Endometrial microvascular endothelial cells (primary cell): ENCODE data around the gene ELMO1. TPM values are rescaled to one million over a fixed set of nuclear protein-coding genes. Genes with fewer than 3 reads are reported as not detected.

Source experiments
- in situ Hi-C: cut with HindIII; loops from 2 replicates; pipeline ENCODE4 v1.10.0; 2017; ENCODE audit warnings: low sequenced_read_pairs, low pct_unique_long_range_greater_than_20kb; ENCODE audit errors: inconsistent ontology term
- total RNA-seq: library from RNA; depleted of rRNA; stranded (reverse); fragments of >200 nt; gene quantifications from one replicate; pipeline ENCODE4 v1.2.3, GENCODE V29; 2015; ENCODE audit errors: inconsistent ontology term

The ELMO1 gene
- total RNA-seq = 24.7 TPM

GRCh38 chr7:37448636-37449361, at the start of gene ELMO1:
Gene ELMO1, minus strand, starts transcription at chr7:37448864. Its CDS starts 106,174 bp downstream, at chr7:37342690.
- in situ Hi-C loops = no loop called here

GRCh38 chr7:37497576-37497975, 48.9 kb upstream of the ELMO1 start:
- in situ Hi-C loops = no loop called here

GRCh38 chr7:37495574-37496184, 47.0 kb upstream of the ELMO1 start:
- in situ Hi-C loops = no loop called here

GRCh38 chr7:37494926-37495325, 46.3 kb upstream of the ELMO1 start:
- in situ Hi-C loops = no loop called here

- in situ Hi-C loops = no loop called here
Measured at GRCh38 chr7:37493810-37494209, 45.1 kb upstream of the ELMO1 start.

GRCh38 chr7:37493123-37493522, 44.5 kb upstream of the ELMO1 start:
- in situ Hi-C loops = no loop called here

GRCh38 chr7:37491919-37492694, 43.4 kb upstream of the ELMO1 start:
- in situ Hi-C loops = no loop called here

GRCh38 chr7:37489703-37490102, 41.0 kb upstream of the ELMO1 start:
- in situ Hi-C loops = no loop called here

- in situ Hi-C loops = no loop called here
Measured at GRCh38 chr7:37488163-37488764, 39.6 kb upstream of the ELMO1 start.

GRCh38 chr7:37484426-37485073, 35.9 kb upstream of the ELMO1 start:
- in situ Hi-C loops = no loop called here

- in situ Hi-C loops = no loop called here
Measured at GRCh38 chr7:37483627-37484026, 35.0 kb upstream of the ELMO1 start.

- in situ Hi-C loops = no loop called here
Measured at GRCh38 chr7:37482953-37483352, 34.3 kb upstream of the ELMO1 start.

GRCh38 chr7:37482505-37482904, 33.8 kb upstream of the ELMO1 start:
- in situ Hi-C loops = no loop called here

GRCh38 chr7:37481722-37482288, 33.1 kb upstream of the ELMO1 start:
- in situ Hi-C loops = no loop called here

GRCh38 chr7:37481154-37481553, 32.5 kb upstream of the ELMO1 start:
- in situ Hi-C loops = no loop called here

GRCh38 chr7:37480041-37481031, 31.7 kb upstream of the ELMO1 start:
- in situ Hi-C loops = no loop called here

GRCh38 chr7:37476881-37477450, 28.3 kb upstream of the ELMO1 start:
- in situ Hi-C loops = no loop called here
